Retinal pigment epithelial cell (primary cell): ENCODE results near the gene GINM1.

Experiments
- DNase-seq: peaks from one replicate; pipeline ENCODE4 v3.0.0-alpha.2; 2010; ENCODE audit warnings: low read depth
- H3K4me3 ChIP-seq: 2 replicates; pipeline ENCODE4 v1.5.1; 2011; ENCODE audit warnings: mild to moderate bottlenecking, low read length, control low read depth, moderate library complexity
- TF ChIP-seq, protein P1 (sequence below): conservative IDR thresholded peaks from 2 replicates; pipeline ENCODE4 v1.5.1; 2011; ENCODE audit warnings: low read depth, low read length, control low read depth, inconsistent platforms

Gene GINM1

DNA sequence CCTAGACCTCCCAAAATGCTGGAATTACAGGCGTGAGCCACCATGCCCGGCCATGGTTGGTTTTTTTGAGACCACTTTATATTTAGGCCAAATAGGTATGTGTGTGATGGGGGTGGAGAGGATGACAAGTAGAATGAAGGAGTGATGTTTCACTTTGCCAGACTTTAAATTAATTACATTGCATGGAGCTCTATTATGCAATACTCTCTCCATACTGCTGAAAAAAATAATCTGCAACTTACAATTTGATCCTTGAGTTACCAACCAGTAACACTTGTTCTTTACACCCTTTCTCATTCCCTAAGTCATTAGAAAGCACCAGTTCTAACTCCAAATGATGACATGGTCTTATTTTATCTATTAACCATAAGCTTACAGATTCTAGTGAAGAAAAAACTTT lies 26.8 kb downstream of the GINM1 start:
- H3K4me3 ChIP-seq = no peak overlapping the region
- DNase-seq = no peak
- TF ChIP-seq, protein P1, sequence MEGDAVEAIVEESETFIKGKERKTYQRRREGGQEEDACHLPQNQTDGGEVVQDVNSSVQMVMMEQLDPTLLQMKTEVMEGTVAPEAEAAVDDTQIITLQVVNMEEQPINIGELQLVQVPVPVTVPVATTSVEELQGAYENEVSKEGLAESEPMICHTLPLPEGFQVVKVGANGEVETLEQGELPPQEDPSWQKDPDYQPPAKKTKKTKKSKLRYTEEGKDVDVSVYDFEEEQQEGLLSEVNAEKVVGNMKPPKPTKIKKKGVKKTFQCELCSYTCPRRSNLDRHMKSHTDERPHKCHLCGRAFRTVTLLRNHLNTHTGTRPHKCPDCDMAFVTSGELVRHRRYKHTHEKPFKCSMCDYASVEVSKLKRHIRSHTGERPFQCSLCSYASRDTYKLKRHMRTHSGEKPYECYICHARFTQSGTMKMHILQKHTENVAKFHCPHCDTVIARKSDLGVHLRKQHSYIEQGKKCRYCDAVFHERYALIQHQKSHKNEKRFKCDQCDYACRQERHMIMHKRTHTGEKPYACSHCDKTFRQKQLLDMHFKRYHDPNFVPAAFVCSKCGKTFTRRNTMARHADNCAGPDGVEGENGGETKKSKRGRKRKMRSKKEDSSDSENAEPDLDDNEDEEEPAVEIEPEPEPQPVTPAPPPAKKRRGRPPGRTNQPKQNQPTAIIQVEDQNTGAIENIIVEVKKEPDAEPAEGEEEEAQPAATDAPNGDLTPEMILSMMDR = no peak

- TF ChIP-seq, protein P1 = no peak
- no peak overlapping the region for H3K4me3 ChIP-seq
- no peak for DNase-seq
Observed at GRCh38 chr6:149593408-149593807, 27.2 kb downstream of the GINM1 start.

DNA sequence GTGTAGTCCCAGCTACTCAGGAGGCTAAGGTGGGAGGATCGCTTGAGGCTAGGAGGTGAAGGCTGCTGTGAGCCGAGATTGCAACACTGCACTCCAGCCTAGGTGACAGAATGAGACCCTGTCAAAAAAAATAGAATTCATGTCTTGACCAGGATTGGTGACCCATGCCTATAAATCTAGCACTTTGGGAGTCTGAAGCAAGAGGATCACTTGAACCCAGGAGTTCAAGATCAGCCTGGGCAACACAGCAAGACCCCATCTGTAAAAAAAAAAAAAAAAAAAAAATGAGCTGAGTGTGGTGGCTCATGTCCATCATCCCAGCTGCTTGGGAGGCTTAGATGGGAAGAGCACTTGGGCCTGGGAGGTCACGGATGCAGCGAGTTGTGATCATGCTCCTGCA lies 34.3 kb downstream of the GINM1 start:
- no peak overlapping the region for H3K4me3 ChIP-seq
- no peak for DNase-seq
- TF ChIP-seq, protein P1 = no peak

DNA sequence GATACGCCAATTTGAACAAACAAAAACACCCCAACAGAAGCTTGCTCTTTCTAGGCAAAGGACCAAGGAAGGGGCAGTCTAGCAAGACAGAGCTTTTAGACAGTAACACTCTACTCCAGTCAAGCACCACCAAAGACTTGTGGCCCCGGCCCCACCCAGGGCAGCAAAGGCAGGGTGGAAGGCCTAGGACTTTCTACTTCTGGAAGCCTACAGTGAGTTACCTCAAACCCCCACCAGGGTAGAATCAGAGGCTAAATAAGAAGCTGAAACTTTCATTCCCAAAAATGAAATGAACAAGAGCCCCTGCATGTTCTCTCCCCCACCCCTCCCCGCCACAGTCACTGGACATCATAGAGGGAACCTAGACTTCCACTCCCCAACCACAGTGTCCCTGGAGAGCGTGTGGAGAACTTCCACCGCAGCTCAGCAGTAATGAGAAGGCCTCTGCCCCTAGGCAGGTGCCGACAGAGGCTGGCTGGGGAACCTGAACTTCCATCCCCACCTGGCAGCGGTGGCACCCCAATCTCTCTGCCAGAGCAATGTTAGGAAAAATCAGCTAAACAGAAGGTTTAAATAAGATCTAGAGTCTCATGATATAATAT lies 42.3 kb downstream of the GINM1 start:
- TF ChIP-seq, protein P1 = no peak
- H3K4me3 ChIP-seq = no peak overlapping the region
- DNase-seq = no peak

DNA sequence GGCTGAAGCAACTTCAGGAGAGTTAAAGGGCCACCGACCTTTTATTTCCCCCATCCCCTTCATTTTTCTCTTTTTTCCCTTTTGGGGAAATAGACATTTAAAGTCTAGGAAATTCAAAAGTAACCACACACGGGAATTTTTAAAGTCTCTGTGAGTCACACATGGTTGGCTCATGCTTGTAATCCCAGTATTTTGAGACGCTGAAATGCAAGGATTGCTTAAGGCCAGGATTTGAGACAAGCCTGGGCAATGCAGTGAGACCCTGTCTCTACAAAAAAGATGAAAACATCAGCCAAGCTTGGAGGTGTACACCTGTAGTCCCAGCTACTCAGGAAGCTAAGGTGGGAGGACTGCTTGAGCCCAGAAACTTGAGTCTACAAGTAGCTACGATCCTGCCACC lies 48.2 kb downstream of the GINM1 start:
- peak; percentile 1 for DNase-seq
- TF ChIP-seq, protein P1 = no peak
- no peak overlapping the region for H3K4me3 ChIP-seq

DNA sequence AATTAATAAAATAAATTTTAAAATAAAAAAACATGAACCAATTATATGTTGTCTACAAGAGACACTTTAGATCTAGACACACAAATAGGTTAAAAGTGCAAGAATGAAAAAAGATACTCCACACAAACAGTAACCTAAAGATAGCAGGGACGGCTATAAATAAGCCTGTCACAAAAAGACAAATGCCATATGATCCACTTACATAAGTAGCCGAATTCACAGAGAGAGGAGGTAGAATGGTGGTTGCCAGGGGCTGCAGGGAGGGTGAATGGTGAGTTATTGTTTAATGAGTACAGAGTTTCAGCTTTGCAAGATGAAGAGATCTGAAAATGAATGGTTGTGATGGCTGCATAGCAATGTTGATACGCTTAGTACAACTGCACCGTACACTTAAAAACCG lies 49.6 kb downstream of the GINM1 start:
- TF ChIP-seq, protein P1 = no peak
- no peak for DNase-seq
- no peak overlapping the region for H3K4me3 ChIP-seq

DNA sequence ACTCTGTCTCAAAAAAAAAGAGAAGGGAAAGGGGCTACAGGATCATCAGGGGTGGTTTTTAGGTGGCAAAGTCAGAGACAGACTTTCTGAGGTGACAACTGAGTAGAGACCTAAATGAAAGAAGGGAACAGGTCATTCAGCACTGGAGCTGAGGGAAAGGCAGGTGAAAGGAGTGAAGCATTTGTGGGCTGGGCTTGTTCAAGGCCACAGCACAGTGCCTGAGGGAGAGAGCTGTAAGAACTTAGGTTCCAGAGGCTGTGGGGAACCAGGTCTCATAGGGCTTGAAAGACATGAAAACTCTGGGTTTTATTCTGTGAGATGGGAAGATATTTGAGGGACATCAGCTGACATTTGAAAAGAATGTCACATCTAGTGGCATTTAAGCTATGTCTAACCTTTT lies 61.5 kb downstream of the GINM1 start:
- TF ChIP-seq, protein P1 = no peak
- DNase-seq = no peak
- H3K4me3 ChIP-seq = no peak overlapping the region
